GM19035 (cell line): ENCODE results near the gene UBQLN1.
A peak's percentile ranks its signal among the peaks of the same experiment; 100 is the strongest.
"Not testable (repeated sequence)": the region's sequence is repeated elsewhere in the genome, so short reads cannot be mapped to it uniquely, and the experiment has no call there.

Experiments used
- ATAC-seq: cut with Tn5 transposase; IDR thresholded peaks from one replicate; pipeline ENCODE4 v1.9.1; 2021; ENCODE audit not compliant: unreplicated experiment

Gene UBQLN1

GRCh38 chr9:83636813-83637212 lies 70.9 kb downstream of the UBQLN1 start:
- ATAC-seq = peak; percentile 52

- no peak for ATAC-seq
Measured at GRCh38 chr9:83633676-83634075, 74.1 kb downstream of the UBQLN1 start.

DNA sequence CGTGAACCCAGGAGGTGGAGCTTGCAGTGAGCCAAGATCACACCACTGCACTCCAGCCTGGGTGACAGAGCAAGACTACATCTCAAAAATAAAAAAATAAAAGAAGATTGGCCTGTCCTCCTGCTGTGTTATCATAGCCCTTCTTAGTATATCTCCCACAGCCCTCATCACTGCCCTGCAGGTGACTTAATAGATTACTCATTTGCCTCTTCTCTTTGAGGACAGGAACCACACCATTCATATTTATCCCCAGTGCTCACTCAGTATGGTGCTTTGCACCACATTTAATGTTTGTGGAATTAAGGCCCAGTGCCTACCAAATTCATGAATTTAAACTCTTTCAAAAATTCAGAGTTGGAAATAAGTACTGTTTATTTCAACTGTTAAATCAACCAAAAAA lies 74.5 kb downstream of the UBQLN1 start:
- no peak for ATAC-seq

GRCh38 chr9:83630938-83631457 lies 76.8 kb downstream of the UBQLN1 start:
- ATAC-seq = no peak

DNA sequence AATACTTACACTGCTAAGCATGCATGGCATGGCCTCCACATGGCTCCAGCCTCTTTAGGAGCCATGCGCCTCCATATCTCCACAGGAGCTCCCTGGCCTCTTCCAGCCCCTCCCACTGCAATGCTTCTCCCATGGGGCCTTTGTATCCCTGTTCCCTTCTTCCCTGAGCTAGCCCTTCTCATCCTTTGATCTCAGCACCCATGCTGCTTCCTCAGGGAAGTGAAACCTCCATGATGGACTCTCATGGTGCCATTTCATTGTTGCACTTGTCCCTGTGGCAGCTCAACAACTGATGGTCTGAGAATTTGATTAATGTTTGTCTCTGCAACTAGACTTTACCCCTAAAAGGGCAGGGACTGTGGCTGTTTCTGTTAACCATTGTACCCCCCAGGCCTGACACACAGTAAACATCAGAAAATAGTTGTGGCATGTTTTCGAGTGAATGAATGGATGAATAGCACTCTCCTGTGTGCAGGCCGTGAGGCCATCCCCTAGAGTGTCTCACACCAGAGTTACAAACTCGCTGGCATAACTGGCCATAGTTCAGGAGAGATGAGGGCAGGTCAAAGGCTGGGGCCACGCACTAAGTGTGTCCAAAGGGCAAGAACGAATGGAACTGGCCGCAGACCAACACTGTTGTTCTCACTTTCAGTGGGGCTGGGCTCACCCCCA lies 78.2 kb downstream of the UBQLN1 start:
- ATAC-seq = no peak

DNA sequence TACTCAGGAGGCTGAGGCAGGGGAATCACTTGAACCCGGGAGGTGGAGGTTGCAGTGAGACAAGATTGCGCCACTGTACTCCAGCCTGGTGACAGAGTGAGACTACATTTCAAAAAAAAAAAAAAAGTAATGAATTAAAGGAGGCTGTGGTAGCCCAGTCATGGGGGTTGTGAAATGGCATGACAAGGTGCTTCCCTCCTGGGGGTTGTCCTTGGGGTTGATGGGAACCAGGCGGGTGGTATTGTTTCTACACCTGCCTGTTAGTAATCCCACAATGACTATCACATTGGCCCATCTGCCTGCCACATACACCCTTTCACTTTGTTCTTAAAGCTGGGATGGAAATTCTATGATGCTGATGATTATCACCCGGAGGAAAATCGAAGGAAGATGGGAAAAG lies 79.2 kb downstream of the UBQLN1 start:
- no peak for ATAC-seq

- no peak for ATAC-seq
Measured at GRCh38 chr9:83625178-83625577, 82.6 kb downstream of the UBQLN1 start.

GRCh38 chr9:83623679-83624076 lies 84.1 kb downstream of the UBQLN1 start:
- peak; percentile 30 for ATAC-seq

- ATAC-seq = peak; percentile 86
Measured at GRCh38 chr9:83622939-83623678, 84.6 kb downstream of the UBQLN1 start, which contains the start of gene IDNK. TSS of gene IDNK (plus strand) at chr9:83623143. CDS start at chr9:83623172, 29 bp downstream.

- peak; percentile 54 for ATAC-seq
Measured at GRCh38 chr9:83622433-83622938, 85.3 kb downstream of the UBQLN1 start.

- no peak for ATAC-seq
Measured at GRCh38 chr9:83620841-83621636, 86.7 kb downstream of the UBQLN1 start.

GRCh38 chr9:83617299-83617698 lies 90.5 kb downstream of the UBQLN1 start:
- no peak for ATAC-seq

DNA sequence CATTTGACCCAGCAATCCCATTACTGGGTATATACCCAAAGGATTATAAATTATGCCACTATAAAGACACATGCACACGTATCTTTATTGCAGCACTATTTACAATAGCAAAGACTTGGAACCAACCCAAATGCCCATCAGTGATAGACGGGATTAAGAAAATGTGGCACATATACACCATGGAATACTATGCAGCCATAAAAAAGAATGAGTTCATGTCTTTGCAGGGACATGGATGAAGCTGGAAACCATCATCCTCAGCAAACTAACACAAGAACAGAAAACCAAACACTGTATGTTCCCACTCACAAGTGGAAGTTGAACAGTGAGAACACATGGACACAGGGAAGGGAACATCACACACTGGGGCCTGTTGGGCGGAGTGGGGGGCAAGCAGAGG lies 94.5 kb downstream of the UBQLN1 start:
- ATAC-seq = not testable (repeated sequence)
